Testis (tissue), 3 donors: Measurements from ENCODE around the gene TMEM91. TPM values are rescaled to one million over a fixed set of nuclear protein-coding genes. Genes with fewer than 3 reads are reported as not detected.

Experiments
- DNase-seq: peaks from one replicate; pipeline ENCODE4 v3.0.0-alpha.2; 2019
- H3K27ac ChIP-seq, 2 donors: fragments of 200-600 bp; sonication (generic); one replicate each; pipeline ENCODE4 v1.5.1; 2019
- H3K27me3 ChIP-seq: fragments of 200-600 bp; sonication (generic); one replicate; pipeline ENCODE4 v1.5.1; 2019
- H3K36me3 ChIP-seq: fragments of 200-600 bp; sonication (generic); one replicate; pipeline ENCODE4 v1.5.1; 2017; ENCODE audit warnings: low read depth; ENCODE audit errors: missing control alignments
- H3K4me1 ChIP-seq: fragments of 200-600 bp; sonication (generic); one replicate; pipeline ENCODE4 v1.5.1; 2019
- H3K4me3 ChIP-seq, 2 donors: fragments of 200-600 bp; sonication (generic); one replicate each; pipeline ENCODE4 v1.5.1; 2017 to 2019
- H3K9me3 ChIP-seq: fragments of 200-600 bp; sonication (generic); one replicate; pipeline ENCODE4 v1.5.1; 2017
- POLR2A ChIP-seq: fragments of 450-650 bp; IDR thresholded peaks from one replicate; pipeline ENCODE4 v1.6.1; 2017; ENCODE audit warnings: antibody characterized with exemption, mild to moderate bottlenecking, moderate library complexity
- WGBS, 2 donors: methylation state at CpG; one replicate each; pipeline ENCODE4 v1.1.5; 2018; 5-methylcytosine and 5-hydroxymethylcytosine counted together
- intact Hi-C: fragments of 100-400 bp; cut with DNase I; formaldehyde crosslinking; loops from one replicate; pipeline ENCODE4 v1.15.1; 2023; ENCODE audit warnings: low total_unique reads
- polyA plus RNA-seq: library from polyadenylated mRNA; stranded (reverse); fragments of 350-450 nt; fragmentation: Illumina TruSeq; extraction: RNeasy Lipid Tissue Mini Kit (QIAGEN cat#74804); gene quantifications from one replicate; pipeline ENCODE4 v1.2.3, GENCODE V29; 2014; ENCODE audit warnings: low read depth, low replicate concordance; ENCODE audit not compliant: insufficient read depth
- total RNA-seq, 2 donors: library from RNA; depleted of rRNA; stranded (reverse); fragments of >200 nt; gene quantifications; one replicate each; pipeline ENCODE4 v1.2.3, GENCODE V29; 2016
- TF ChIP-seq, protein P1 (sequence below), 3 experiments: fragments of 450-650 bp in 2 of 3; fragments of 200-600 bp in 1 of 3; sonication (generic) in 1 of 3; IDR thresholded peaks; one replicate each; pipeline ENCODE4 v1.5.1; 2016 to 2019; ENCODE audit warnings: antibody characterized with exemption in 3 of 3, mild to moderate bottlenecking in 2 of 3, moderate library complexity in 1 of 3

Gene TMEM91
- total and polyA plus RNA-seq, 3 donors from 2014 or later, result 17.0 to 33.2 (median 32.9) TPM

GRCh38 chr19:41386442-41386841 lies 10.1 kb downstream of the TMEM91 start:
- 72 to 79% methylated on average over 13 of the region's 13 CpGs for WGBS, 2 donors
- peak; percentile 40 for DNase-seq
- no peak overlapping the region for H3K27ac ChIP-seq

GRCh38 chr19:41391618-41392017 lies 15.3 kb downstream of the TMEM91 start:
- H3K36me3 ChIP-seq, result no peaks in the 10 kb centered on the region
- 90 to 95% methylated on average over 10 to 11 of the region's 11 CpGs for WGBS, 2 donors

More at GRCh38 chr19:41386442-41386841, 10.1 kb downstream of the TMEM91 start:
- Histone ChIP-seq H3K36me3 (no peaks in the 10 kb centered on the region), H3K9me3 (no peaks in the 10 kb centered on the region), H3K27me3 (no peaks in the 10 kb centered on the region), H3K4me3 (no peak overlapping the region), H3K4me1 (no peaks in the 10 kb centered on the region)
- intact Hi-C loops, result no loop called here
- TF ChIP-seq, protein P1, sequence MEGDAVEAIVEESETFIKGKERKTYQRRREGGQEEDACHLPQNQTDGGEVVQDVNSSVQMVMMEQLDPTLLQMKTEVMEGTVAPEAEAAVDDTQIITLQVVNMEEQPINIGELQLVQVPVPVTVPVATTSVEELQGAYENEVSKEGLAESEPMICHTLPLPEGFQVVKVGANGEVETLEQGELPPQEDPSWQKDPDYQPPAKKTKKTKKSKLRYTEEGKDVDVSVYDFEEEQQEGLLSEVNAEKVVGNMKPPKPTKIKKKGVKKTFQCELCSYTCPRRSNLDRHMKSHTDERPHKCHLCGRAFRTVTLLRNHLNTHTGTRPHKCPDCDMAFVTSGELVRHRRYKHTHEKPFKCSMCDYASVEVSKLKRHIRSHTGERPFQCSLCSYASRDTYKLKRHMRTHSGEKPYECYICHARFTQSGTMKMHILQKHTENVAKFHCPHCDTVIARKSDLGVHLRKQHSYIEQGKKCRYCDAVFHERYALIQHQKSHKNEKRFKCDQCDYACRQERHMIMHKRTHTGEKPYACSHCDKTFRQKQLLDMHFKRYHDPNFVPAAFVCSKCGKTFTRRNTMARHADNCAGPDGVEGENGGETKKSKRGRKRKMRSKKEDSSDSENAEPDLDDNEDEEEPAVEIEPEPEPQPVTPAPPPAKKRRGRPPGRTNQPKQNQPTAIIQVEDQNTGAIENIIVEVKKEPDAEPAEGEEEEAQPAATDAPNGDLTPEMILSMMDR (IDR thresholded peaks at IDR 0.05), result no peak
- no peak for TF ChIP-seq POLR2A

GRCh38 chr19:41392775-41393174 lies 16.4 kb downstream of the TMEM91 start:
- H3K4me1 ChIP-seq, result peaks cover 8% of the 10 kb centered on the region
- no peaks in the 10 kb centered on the region for H3K27me3 ChIP-seq
- H3K4me3 ChIP-seq, result no peak overlapping the region
- no peaks in the 10 kb centered on the region for H3K36me3 ChIP-seq
- DNase-seq, result no peak
- H3K27ac ChIP-seq, result no peak overlapping the region
- WGBS, 2 donors, result 52 to 70% methylated on average over 8 to 12 of the region's 12 CpGs
- intact Hi-C loops, result no loop called here
- no peak for TF ChIP-seq POLR2A
- TF ChIP-seq, protein P1 (IDR thresholded peaks at IDR 0.05), result no peak
- no peaks in the 10 kb centered on the region for H3K9me3 ChIP-seq

More at GRCh38 chr19:41391618-41392017, 15.3 kb downstream of the TMEM91 start:
- TF ChIP-seq, protein P1 (IDR thresholded peaks at IDR 0.05), result no peak
- TF ChIP-seq POLR2A, result no peak
- Histone ChIP-seq H3K27ac (no peak overlapping the region), H3K27me3 (no peaks in the 10 kb centered on the region), H3K4me3 (no peak overlapping the region), H3K9me3 (no peaks in the 10 kb centered on the region), H3K4me1 (peaks cover 5% of the 10 kb centered on the region)
- intact Hi-C loops, result no loop called here
- DNase-seq, result no peak

- Histone ChIP-seq H3K9me3 (no peaks in the 10 kb centered on the region), H3K4me3 (no peak overlapping the region), H3K4me1 (peaks cover 17% of the 10 kb centered on the region), H3K27ac (no peak overlapping the region), H3K36me3 (no peaks in the 10 kb centered on the region), H3K27me3 (no peaks in the 10 kb centered on the region)
- 75 to 80% methylated on average over 6 of the region's 6 CpGs for WGBS, 2 donors
- no peak for TF ChIP-seq POLR2A
- TF ChIP-seq, protein P1 (IDR thresholded peaks at IDR 0.05), result no peak
- intact Hi-C loops, result no loop called here
- no peak for DNase-seq
Measured at GRCh38 chr19:41395355-41395754, 19.0 kb downstream of the TMEM91 start.
